HG02981 (cell line): ENCODE measurements around the gene CIAO1.
"Not testable (repeated sequence)": the region's sequence is repeated elsewhere in the genome, so short reads cannot be mapped to it uniquely, and the experiment has no call there.

Source experiments
- ATAC-seq: cut with Tn5 transposase; IDR thresholded peaks from one replicate; pipeline ENCODE4 v1.9.1; 2021; ENCODE audit warnings: mild to moderate bottlenecking, moderate library complexity; ENCODE audit not compliant: unreplicated experiment

CIAO1 gene

DNA sequence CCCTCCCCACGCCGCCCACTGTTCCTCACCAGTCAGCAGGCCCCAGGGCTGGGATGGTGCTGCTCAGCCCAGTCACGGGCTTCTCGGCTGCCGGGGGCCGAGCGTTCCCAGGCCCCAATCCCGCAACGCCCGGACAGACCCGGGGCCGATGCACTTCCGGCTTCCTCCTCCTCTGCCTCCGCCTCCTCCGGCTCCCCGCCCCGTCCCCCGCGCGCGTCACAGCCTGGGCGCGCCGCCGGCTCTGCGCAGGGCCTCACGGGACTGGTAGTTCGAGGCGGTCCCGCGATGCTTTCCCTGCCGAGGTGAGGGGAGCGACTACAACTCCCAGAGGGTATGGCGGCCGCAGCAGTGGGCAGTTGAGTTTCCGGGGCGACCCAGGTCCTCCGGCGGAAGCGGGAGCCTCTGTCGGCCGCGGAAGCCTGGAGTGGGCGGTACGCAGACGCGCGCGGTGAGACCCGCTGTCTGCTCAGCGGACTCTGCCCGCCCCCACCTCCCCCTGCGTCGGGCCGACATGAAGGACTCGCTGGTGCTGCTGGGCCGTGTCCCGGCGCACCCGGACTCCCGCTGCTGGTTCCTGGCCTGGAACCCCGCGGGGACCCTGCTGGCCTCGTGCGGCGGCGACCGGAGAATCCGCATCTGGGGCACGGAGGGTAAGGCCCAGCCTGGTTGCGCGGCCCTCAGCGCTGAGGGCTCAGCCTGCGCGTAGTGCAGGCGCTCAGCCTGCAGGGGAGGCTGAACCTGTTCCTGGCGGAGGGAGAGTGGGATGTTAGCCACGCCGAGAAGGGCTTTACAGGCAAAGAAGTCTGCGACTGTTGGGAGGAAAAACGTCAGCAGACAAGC, at the start of gene CIAO1, which contains the start of gene TMEM127:
Gene CIAO1, plus strand, starts transcription at position 386 of the 840 bp plus-strand sequence. Its CDS starts 126 bp downstream, at position 512.
Gene TMEM127, minus strand, starts transcription at position 158 of the 840 bp plus-strand sequence. CDS start 616 bp downstream, outside the sequence.
- ATAC-seq: peak; percentile 93

DNA sequence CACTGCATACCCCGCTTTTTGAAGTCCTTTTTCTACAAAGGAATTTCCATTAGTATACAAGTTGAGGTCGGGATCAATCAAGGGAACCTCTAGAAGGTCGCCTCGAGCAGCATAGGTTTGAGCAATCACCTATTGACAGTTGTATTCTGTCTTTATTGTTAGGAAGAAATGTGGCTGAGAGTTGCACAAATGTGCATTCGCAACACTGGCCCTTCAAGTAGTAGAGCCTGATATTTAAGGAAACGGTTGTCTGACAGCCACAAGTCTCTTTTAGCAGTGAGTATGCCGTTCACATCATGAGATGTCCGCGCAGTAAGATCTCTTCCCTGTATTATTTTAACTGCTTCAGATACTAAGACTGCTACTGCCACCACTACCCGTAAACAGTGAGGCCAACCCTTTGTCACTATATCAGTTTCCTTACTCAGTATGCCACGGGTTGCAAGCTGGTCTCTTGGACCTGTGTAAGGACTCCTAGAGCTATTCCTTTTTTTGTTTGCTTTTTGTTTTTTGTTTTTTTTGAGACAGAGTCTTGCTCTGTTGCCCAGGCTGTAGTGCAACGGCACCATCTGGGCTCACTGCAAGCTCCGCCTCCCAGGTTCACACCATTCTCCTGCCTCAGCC, 47.4 kb upstream of the CIAO1 start:
- ATAC-seq: no peak

DNA sequence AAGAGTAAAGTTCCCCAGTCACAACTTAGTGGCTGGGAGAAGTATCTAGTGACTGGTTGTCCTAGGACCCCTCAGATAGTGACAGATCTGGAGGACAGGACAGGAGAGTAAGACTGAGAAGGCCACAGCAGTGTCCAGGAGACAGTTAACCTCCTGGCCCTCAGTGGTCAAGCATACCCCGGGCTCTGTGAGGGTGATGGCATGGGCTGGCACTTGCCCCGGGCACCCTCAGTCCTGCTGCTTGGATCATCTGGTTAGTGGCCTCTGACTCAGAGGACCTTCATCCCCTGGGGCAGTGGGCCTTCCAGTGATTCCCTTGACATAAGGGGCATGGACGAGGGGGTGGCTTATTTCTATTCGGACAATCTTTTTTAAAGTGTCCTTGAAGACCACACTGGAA, 46.1 kb upstream of the CIAO1 start:
- not testable (repeated sequence) for ATAC-seq

DNA sequence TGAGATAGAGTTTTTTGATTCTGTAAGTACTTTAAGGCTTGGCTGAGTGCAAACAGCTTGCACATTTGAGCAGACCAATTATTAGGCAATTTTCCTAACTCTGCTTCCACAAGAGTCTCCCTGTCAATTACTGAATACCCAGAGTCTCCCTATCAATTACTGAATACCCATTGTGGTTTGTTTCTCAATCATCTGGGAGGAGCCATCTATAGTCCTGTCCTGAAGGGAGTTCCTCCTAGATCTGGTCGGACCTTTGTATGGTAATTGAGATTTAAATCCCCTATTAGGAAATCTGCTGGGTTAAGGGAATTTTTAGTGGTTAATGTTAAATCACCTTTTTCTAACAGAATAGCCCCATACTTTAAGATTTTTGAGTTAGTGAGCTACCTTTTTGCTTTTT, 44.9 kb upstream of the CIAO1 start:
- ATAC-seq: not testable (repeated sequence)

DNA sequence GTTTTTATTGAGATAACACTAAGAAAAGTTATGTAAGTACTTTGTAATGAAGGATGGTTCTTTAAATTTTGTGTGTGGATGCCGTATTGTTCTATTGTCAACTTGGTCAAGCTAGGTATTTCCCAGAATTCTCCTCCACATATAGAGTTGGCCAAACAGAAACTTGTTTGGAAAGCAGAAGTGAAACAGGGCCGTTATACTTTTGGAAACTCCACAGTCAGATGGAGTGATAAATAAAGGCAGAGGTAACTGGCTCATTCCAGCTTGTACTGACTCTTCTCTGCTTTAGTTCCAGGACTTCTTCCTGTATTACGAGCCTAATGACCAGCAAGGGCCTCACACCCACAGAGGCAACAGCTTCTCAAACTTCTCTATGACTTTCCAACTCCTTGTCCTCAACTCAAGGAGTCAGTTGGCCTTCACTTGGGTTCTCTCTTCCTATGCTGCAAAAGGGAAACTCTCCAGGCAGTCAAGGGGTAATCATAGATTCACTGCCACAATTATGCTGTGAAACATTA, 41.0 kb upstream of the CIAO1 start:
- ATAC-seq: peak; percentile 88

DNA sequence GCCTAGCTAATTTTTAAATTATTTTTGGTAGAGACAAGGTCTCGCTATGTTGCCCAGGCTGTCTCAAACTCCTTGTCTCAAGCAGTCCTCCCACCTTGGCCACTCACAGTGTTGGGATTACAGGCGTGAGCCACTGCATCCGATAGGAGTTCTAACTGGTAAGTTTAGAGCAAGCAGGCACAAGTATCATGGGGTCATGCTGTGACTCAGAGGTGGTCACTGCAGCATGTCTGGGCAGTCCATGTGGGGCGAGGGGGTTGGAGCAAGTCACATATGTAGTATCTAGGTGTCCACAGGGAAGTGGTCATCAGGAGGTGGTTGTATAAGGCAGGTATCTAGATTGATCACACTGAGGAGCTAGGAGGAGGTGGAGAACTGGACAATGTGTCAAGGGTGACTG, 34.7 kb upstream of the CIAO1 start:
- ATAC-seq: no peak

DNA sequence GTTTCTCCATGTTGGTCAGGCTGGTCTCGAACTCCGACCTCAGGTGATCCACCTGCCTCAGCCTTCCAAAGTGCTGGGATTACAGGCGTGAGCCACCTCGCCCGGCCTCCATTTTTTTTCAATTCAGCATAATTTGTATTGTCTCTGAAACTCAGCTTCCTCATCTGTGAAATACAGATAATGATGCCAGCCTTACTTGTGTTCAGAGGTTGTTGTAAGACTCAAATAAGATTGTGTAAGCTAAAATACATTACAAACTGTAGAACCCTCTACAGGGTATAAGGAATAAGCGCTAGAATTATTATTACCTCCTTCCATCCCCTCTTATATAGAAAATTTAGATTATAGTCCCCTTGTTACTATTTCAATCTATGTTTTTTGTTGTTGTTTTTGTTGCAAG, 32.6 kb upstream of the CIAO1 start:
- ATAC-seq: no peak

DNA sequence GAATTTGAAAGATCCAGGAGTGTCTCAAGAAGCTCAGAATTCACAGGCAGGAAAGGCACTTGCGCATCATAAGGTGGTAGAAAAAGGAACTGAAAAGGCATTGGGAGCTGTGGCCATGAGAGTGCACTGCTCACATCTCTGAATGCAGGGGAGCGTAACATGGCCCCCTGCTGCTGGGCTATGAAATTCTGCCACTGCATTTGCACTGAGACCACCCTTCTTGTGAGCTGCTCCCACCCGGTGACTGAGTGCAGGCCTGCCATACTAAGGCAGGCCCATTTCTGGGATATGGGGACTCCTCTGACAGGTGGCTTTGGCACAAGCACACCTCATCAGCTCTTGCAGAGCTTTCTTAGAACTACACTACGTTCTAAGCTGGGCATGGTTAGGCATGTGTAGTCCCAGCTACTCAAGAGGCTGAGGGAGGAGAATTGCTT, 32.1 kb upstream of the CIAO1 start:
- peak; percentile 87 for ATAC-seq

DNA sequence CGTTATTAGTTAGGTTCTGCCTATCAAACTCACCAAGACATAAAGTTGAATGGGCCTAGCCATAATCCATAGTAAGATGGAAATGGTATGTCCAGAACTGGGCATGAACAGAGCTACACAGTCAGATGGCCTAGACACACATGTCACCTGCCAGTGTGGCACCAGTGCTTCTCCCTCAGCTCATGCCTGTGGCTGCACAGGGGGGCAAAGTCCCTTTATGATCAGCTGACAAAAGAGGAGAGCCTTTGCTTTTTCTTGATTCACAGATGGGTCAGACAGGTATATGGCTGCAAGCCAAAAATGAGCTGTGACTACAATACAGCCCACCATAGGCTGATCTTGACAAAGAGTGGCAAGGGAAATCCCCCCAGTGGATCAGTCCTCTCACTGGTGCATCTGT, 29.1 kb upstream of the CIAO1 start:
- no peak for ATAC-seq

DNA sequence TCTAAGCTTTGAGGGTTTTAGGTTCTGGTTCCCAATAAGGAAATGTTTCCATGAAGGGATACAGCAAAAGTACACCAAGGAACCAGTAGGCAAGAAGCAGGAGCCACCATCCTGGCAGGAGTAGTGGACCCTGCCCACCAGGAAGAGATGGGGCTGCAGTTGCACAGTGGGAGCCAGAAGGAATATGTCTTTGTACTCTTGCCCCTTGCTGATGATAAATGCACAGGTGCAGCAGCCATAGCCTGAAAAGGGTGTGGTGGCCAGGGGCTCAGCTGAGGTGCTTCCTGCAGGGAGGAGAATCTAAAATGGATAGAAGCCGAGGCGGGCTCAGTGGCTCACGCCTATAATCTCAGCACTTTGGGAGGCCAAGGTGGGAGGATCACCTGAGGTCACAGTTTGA, 27.8 kb upstream of the CIAO1 start:
- no peak for ATAC-seq

DNA sequence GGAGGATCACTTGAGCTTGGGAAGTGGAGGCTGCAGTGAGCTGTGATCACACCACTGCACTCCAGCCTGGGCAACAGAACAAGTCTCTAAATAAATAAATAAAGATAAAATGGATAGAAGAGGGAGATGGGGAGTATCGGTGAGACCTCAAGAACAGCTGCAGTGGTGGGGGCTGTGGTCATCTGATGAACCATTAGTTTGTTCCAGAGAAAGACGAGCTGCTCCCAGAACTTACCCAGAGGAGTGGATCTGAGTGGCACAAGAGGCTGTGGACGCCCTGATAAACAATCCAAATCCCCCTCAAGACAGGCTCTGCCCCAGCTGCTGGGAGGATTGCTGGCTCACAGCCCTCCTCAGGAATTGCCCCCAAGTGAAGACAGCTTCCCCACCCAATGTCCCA, 26.9 kb upstream of the CIAO1 start:
- no peak for ATAC-seq

DNA sequence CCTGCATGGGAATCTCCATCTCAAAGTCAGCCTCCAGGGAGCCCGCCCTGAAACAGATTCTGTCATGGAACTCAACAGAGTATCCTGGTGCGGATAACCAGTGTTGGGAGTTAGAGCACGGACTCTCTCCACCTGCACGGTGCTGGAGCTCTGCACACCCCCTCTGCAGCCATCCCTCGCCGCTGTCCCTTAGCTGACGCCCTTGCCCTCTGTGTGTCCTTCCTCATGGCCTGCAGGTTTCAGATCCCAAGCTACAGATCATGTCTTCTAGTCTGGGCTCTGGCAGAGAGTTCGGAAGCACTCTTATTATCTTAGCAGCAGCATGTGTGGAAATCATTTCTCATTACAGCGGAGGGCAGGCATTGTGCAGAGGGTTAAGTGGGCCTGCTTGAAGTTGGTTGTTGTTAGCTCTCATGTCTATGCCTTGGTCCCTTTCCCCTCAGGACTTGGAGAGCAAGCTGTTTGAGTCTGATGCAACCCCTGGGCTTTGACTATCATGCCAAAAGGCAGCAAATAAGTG, 26.2 kb upstream of the CIAO1 start:
- no peak for ATAC-seq

DNA sequence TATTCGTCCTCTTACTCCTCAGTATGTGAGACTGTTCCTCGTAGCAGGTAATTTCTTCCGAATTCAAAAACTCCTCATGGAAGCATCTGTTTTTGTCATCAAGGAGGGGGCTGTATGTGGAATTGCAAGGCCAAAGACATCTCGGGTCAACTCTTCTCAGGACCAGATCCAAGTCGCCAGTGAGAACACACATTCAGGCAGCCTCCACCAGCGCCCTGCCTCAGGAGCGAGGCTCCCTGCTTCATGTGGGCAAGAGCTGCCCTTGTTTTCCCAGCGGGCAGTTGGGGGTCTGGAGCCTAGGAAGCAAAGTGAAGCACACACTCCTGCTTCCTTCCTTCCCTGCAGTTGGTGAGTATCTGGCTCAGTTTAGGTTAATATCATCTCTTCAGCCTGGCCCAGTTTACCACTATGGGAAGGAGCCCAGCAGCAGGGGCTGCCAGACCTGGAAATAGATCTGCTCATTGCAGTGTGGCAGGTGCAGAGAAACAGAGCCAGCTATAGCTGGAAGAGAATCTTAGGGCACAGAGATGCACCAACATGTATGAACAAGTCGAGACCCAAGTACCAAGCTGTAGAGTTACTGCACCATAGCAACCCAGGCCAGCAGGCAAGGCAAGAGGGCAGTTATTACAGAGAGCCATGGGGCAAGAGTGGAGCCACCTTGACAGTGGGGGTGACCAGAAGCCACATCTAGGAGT, 25.5 kb upstream of the CIAO1 start:
- no peak for ATAC-seq

DNA sequence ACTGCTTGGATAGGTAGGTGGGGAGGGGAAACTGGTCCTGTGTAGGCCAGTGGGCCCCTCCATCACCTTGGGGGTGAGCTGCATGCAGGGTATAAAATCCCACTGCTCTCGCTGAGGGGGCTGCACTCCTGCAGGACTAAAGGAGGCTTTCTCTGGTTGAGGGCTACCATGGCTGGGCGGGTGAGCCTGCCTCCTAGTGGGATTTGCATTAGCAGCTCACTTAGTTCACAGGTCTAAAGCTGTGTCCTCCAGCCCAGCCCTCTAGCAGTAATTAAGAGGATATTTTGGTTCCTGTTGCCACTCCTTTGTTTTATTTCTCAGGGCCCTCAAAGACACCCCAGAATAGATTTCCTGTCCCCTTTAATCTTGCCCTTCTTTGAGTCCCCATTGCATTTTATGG, 24.8 kb upstream of the CIAO1 start:
- ATAC-seq: no peak

DNA sequence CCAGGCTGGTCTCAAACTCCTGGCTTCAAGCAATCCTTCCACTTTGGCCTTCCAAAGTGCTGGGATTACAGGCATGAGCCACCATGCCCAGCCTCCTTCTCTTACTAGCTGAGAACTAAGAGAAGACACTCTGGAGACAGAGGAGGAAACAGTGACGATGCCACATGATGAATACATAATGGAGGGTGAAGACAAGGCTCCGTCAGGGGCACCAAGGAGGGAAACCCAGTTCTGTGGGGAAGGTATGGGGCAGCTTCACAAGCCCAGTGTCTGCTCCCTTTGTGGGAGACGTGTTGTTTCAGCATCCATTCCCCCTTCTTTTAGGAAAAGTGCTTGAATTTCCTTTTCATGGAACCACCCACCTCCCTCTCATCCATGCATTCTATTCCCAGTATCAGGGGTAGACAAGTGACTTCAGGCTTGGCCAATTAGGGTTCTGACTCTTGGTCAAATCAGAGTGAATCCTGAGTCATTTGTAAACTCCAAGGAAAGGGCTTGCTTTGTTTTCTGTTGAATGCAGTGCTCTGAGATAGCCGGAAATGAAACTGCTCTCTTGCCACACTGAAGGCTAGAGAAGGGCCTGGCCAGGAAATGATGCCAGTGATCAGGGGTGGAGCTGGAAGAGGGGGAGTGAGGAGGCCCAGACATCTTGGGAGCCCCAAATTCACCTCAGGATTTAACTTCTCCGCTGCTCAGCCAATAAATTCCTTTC, 24.0 kb upstream of the CIAO1 start:
- ATAC-seq: peak; percentile 85

DNA sequence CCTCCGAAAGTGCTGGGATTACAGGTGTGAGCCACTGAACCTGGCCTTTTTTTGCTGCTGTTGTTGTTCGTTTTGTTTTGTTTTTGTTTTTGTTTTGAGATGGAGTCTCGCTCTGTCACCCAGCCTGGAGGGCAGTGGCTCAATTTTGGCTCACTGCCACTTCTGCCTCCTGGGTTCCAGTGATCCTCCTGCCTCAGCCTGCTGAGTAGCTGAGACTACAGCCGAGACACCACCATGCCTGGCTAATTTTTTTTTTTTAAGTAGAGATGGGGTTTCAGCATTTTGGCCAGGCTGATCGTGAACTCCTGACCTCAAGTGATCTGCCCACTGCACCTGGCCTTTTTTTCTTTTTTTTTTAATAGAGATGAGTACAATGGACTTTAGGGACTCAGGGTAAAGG, 22.2 kb upstream of the CIAO1 start:
- ATAC-seq: no peak

DNA sequence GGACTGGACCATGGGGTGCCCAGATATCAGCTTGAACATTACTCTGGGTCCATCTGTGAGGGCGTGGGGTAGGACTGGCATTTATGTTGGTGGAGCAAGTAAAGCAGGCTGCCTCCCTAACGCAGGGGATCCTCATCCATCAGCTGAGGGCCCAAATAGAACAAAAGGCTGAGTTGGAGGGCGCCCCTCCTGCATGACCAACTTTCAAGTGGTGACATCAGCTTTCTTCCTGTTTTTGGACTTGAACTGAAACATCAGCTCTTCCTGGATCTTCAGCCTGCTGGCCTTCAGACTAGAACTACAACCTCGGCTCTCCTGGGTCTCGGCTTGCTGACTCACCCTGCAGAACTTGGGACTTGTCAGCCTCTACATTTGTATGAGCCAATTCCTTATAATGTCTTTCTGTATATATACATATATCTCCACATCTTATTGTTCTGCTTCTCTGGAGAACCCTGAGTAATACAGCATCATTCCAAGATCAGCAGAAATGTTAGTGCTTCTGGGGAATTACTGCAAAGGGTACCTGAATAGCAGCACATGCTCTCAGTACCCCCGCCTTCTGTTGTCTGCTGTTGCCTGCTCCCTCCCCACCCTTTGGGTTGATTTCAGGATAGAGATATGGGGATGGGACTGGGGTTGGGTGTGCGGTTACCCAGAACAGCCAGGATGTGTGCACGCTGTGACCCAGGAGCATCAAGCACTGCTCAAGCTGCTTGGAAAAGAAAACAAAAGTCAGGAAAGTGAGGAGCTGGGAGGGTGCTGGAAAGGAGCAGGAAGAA, 20.2 kb upstream of the CIAO1 start:
- no peak for ATAC-seq

DNA sequence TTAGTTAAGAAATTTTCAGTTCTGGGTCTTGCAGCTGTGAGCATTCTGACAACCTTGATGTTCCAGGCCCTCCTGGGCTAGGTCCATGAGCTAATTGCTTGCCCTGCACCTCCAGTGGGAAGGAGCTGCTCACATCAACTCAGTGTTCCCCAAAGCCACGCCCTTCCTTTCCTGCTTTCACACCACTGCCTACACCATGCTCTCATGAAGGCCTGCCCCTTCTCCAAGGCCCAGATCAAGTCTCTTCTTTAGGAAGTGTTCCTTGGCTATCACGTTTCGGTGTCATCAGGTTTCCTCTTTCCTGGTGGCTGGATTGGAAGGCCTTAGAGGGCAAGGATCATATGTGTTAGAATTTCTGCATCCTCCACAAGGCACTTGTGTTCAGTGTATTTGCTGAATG, 19.0 kb upstream of the CIAO1 start:
- ATAC-seq: no peak

DNA sequence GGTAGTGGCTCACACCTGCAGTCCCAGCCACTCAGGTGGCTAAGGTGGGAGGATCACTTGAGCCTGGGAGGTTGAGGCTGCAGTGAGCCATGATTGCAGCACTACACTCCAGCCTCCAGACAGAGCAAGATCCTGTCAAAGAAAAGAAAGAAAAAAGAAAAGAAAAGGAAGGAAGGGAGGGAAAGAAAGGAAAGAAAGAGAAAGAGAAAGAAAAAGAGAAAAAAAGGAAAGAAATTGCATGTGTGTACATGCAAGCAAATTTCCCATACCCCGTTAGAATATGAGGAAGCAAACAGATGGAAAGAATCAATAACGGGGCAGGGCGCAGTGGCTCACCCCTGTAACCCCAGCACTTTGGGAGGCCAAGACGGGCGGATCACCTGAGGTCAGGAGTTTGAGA, 18.1 kb upstream of the CIAO1 start:
- no peak for ATAC-seq

DNA sequence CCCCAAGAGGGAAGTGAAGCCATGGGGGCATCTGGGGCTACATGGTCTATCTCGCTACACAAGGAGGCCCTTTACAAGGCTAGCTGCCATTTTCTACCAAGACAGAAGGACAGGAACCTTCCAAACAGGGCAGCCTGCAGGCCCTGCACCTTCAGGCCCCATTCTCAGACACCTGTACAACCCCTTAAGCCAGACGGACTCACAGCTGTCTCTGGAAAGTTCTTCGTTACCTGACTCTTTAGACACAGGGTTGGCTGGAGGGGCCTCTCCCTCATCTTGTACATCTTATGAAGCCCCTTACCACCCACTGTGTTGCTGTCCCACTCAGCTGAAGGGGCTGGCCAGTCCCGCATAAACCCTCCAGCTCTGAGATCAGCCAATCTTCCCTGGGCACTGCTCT, 17.4 kb upstream of the CIAO1 start:
- ATAC-seq: no peak
